GM12878 (cell line): Measurements from ENCODE around the gene COMMD7. TPM values are rescaled to one million over a fixed set of nuclear protein-coding genes. Genes with fewer than 3 reads are reported as not detected.

Experiments
- ATAC-seq: fragments of 200-7000 bp; cut with Tn5 transposase; 3 replicates; pipeline ENCODE4 v1.9.1; 2020; ENCODE audit warnings: mild to moderate bottlenecking, moderate library complexity
- BruUV-seq: library from RNA; stranded (reverse); fragments of 400-500 nt; replicated peaks from 2 replicates; lab custom pipeline; 2021; lab: Mats Ljungman, UMichigan
- CTCF ChIA-PET: fragments of 300-600 bp; sonication (Branson Sonifier 250); formaldehyde crosslinking; extraction: SDS; loops from one replicate; lab custom pipeline; 2021; ENCODE audit warnings: inconsistent platforms; lab: Yijun Ruan, JAX
- POLR2A ChIA-PET: fragments of 350-600 bp; formaldehyde crosslinking; extraction: SDS; loops from one replicate; lab custom pipeline; 2021; ENCODE audit warnings: inconsistent platforms; lab: Charles Lee
- RAD21 ChIA-PET: fragments of 300-600 bp; sonication (Branson Sonifier 250); formaldehyde crosslinking; loops from one replicate; lab custom pipeline; 2023; ENCODE audit warnings: antibody characterized with exemption; ENCODE audit not compliant: unreplicated experiment; lab: Charles Lee
- SMC1A ChIA-PET: fragments of 300-600 bp; sonication (Branson Sonifier 250); formaldehyde crosslinking; loops from one replicate; lab custom pipeline; 2023; ENCODE audit not compliant: unreplicated experiment, uncharacterized antibody; lab: Charles Lee
- DNase-seq: peaks from one replicate; pipeline ENCODE4 v3.0.0-alpha.2; 2011; ENCODE audit warnings: low read depth, low spot score
- FAIRE-seq: peaks from 3 replicates; lab custom pipeline; 2011; peaks lifted over from hg19 to GRCh38; lab: Jason Lieb, UNC
- H2AFZ ChIP-seq: 2 replicates; pipeline ENCODE4 v1.6.0; 2011; ENCODE audit warnings: low read depth, low read length, control low read depth; ENCODE audit not compliant: control insufficient read depth
- H3K27ac ChIP-seq: 2 replicates; pipeline ENCODE4 v1.5.1; 2011; ENCODE audit warnings: control low read depth; ENCODE audit not compliant: control insufficient read depth, insufficient read depth
- H3K27me3 ChIP-seq, 2 experiments: replicated peaks in 1 of 2; 2 replicates each; pipeline versions ENCODE4 v1.6.0 to v1.6.1; 2011; ENCODE audit warnings: low read length in 1 of 2; ENCODE audit not compliant: control insufficient read depth in 2 of 2, insufficient read depth in 2 of 2
- H3K36me3 ChIP-seq, 2 experiments: 2 replicates each; pipeline ENCODE4 v1.5.1; 2011; ENCODE audit warnings: low read length in 1 of 2; ENCODE audit not compliant: control insufficient read depth in 2 of 2, insufficient read depth in 2 of 2
- H3K4me1 ChIP-seq: 2 replicates; pipeline ENCODE4 v1.6.1; 2011; ENCODE audit warnings: mild to moderate bottlenecking, low read length, moderate library complexity, mixed read lengths; ENCODE audit not compliant: control insufficient read depth, insufficient read depth
- H3K4me2 ChIP-seq: 2 replicates; pipeline ENCODE4 v1.6.0; 2011; ENCODE audit warnings: control low read depth; ENCODE audit not compliant: control insufficient read depth, insufficient read depth
- H3K4me3 ChIP-seq: fragments of 200-600 bp; sonication (generic); 2 replicates; pipeline ENCODE4 v1.5.1; 2016
- H3K79me2 ChIP-seq: 2 replicates; pipeline ENCODE4 v1.6.0; 2011; ENCODE audit warnings: low read length; ENCODE audit not compliant: control insufficient read depth, insufficient read depth
- H3K9ac ChIP-seq: 2 replicates; pipeline ENCODE4 v1.8.0; 2011; ENCODE audit warnings: low read length, control low read depth, mixed read lengths; ENCODE audit not compliant: control insufficient read depth, insufficient read depth
- H3K9me3 ChIP-seq: replicated peaks from 3 replicates; pipeline ENCODE4 v1.5.1; 2011; ENCODE audit warnings: mild to moderate bottlenecking, low read length; ENCODE audit not compliant: control insufficient read depth, insufficient read depth
- H4K20me1 ChIP-seq: 2 replicates; pipeline ENCODE4 v1.6.0; 2011; ENCODE audit not compliant: control insufficient read depth, insufficient read depth
- ATF3 ChIP-seq: IDR thresholded peaks from 2 replicates; pipeline ENCODE4 v1.6.1; 2011; ENCODE audit warnings: low read depth, mild to moderate bottlenecking, low read length, moderate library complexity, borderline replicate concordance; ENCODE audit errors: extremely low read depth
- EP300 ChIP-seq, 2 experiments: fragments of 150-350 bp in 1 of 2; IDR thresholded peaks; 2 replicates each; pipeline ENCODE4 v1.6.1; 2011 to 2012; ENCODE audit warnings: low read depth in 2 of 2, low read length in 2 of 2, borderline replicate concordance in 1 of 2, improper control_type of control experiment in 1 of 2, inconsistent platforms in 1 of 2; ENCODE audit not compliant: control insufficient read depth in 1 of 2
- HDAC2 ChIP-seq: fragments of 200-600 bp; sonication (generic); IDR thresholded peaks from 2 replicates; pipeline ENCODE4 v1.6.1; 2017
- IKZF2 ChIP-seq, 2 experiments: fragments of 450-650 bp; IDR thresholded peaks; 2 replicates each; pipeline ENCODE4 v1.6.1; 2017; ENCODE audit warnings: mild to moderate bottlenecking in 2 of 2, moderate library complexity in 2 of 2
- SMAD5 ChIP-seq: IDR thresholded peaks from 2 replicates; pipeline ENCODE4 v1.6.1; 2016; ENCODE audit warnings: antibody characterized with exemption, low read depth
- WGBS: methylation state at CpG from one replicate; pipeline ENCODE4 v1.1.6; 2016; ENCODE audit warnings: low lambda C conversion rate; ENCODE audit not compliant: insufficient replicate concordance, insufficient coverage; ENCODE audit errors: missing lambda C conversion rate; 5-methylcytosine and 5-hydroxymethylcytosine counted together
- in situ Hi-C: fragments of 300-500 bp; cut with MboI; formaldehyde crosslinking; loops from 9 replicates; pipeline ENCODE4 v1.14.3; 2018; ENCODE audit warnings: mixed read lengths
- intact Hi-C: fragments of 100-400 bp; cut with micrococcal nuclease; formaldehyde crosslinking; loops from one replicate; pipeline ENCODE4 v1.14.2; 2022; ENCODE audit not compliant: unreplicated experiment
- polyA plus RNA-seq, 11 experiments: library from polyadenylated mRNA; depleted of rRNA in 4 of 11; unstranded in 6 of 11; stranded (reverse) in 5 of 11; fragments of >200 nt; fragmentation: Nextera tagmentation in 4 of 11; fragmentation: Illumina TruSeq in 1 of 11; extraction: Ambion mirVana in 4 of 11; extraction: Trizol in 1 of 11; gene quantifications; 1 replicate in 1 of 11; 2 replicates in 10 of 11; pipeline versions ENCODE4 v1.2.1 to v1.2.3, GENCODE V29; 2011 to 2016; ENCODE audit warnings: inconsistent platforms in 2 of 11, missing spikeins in 2 of 11, low read depth in 1 of 11
- total RNA-seq, 4 experiments: library from RNA; depleted of rRNA in 3 of 4; stranded (reverse); fragments of >200 nt in 3 of 4; fragmentation: Illumina TruSeq in 1 of 4; extraction: Trizol in 1 of 4; gene quantifications; 2 replicates each; pipeline versions ENCODE4 v1.2.1 to v1.2.3, GENCODE V29; 2013 to 2021
- TF ChIP-seq, protein P1 (sequence below): fragments of 450-650 bp; IDR thresholded peaks from 2 replicates; pipeline ENCODE4 v1.6.1; 2017; ENCODE audit warnings: mild to moderate bottlenecking

COMMD7 gene
- total and polyA plus RNA-seq, 10 of the 15 experiments (the other 5 are each of a cell fraction or from before 2014, with no cell fraction given) = 9.1 to 61.0 (median 27.7) TPM

DNA sequence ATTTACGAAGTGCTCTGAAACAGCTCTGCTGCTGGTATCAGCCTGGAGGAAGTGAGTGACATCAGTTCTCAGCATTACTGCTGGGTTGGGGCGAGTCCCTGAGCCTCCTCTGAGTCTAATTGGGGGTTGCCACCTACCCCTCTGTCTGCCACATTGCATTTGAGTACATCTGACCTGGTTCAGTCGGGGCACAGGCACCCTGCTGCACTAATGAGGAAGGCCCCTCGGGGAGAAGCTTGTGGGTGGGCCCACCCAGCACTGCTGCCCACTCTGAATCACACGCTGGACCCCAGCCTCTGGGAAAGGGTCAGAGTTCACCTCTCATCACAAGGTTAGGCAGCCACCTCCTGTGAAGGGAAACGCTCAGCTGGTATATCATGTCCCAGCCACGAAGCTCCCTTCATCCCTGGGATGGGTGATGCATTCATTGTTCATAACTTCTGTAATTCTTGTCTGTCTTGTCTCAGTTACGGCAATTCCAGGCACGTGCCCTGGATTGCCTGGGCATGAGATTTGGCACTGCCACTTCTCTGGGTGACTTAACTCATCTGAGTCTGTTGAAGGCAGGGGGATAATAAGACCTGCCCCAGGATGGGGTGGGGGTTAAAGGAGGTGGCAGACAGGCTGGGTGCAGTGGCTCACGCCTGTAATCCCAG is 32.2 kb upstream of the COMMD7 start:
- Histone ChIP-seq H3K9ac (no peak overlapping the region), H3K27ac (no peak overlapping the region)
- no peak for DNase-seq
- in situ Hi-C loops = loop anchor here (5.0 kb wide), 1 partner anchor 103 kb away; the partner anchor contains the start of gene C20orf203
- BruUV-seq = no TSS peak
- TF ChIP-seq HDAC2 (no peak), IKZF2 (IDR thresholded peaks at IDR 0.05) (no peak), EP300 (IDR thresholded peaks at IDR 0.05; ENCODE audit: borderline replicate concordance in 1 of 2, control insufficient read depth in 1 of 2, low read depth in 2 of 2, low read length in 2 of 2) (no peak), SMAD5 (no peak), ATF3 (no peak)
- TF ChIP-seq, protein P1, sequence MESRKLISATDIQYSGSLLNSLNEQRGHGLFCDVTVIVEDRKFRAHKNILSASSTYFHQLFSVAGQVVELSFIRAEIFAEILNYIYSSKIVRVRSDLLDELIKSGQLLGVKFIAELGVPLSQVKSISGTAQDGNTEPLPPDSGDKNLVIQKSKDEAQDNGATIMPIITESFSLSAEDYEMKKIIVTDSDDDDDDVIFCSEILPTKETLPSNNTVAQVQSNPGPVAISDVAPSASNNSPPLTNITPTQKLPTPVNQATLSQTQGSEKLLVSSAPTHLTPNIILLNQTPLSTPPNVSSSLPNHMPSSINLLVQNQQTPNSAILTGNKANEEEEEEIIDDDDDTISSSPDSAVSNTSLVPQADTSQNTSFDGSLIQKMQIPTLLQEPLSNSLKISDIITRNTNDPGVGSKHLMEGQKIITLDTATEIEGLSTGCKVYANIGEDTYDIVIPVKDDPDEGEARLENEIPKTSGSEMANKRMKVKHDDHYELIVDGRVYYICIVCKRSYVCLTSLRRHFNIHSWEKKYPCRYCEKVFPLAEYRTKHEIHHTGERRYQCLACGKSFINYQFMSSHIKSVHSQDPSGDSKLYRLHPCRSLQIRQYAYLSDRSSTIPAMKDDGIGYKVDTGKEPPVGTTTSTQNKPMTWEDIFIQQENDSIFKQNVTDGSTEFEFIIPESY = no peak
- TF ChIP-seq, all 136 proteins: peak for 0
- Histone ChIP-seq H4K20me1 (no peaks in the 10 kb centered on the region), H2AFZ (no peak overlapping the region), H3K79me2 (no peaks in the 10 kb centered on the region), H3K9me3 (no peaks in the 10 kb centered on the region), H3K27me3 (no peaks in the 10 kb centered on the region), H3K4me1 (peaks cover 9% of the 10 kb centered on the region), H3K36me3 (no peaks in the 10 kb centered on the region), H3K4me2 (no peak overlapping the region), H3K4me3 (no peak overlapping the region)
- SMC1A ChIA-PET = interaction anchor here (5.0 kb wide), 1 partner anchor 101 kb away, joined by 107 read pairs; the partner anchor contains the start of gene C20orf203
- intact Hi-C loops = loop anchor here (5.0 kb wide), 1 partner anchor 253 kb away; no protein-coding TSS in a partner anchor
- FAIRE-seq = no peak
- RAD21 ChIA-PET = interaction anchor here (4.7 kb wide), 1 partner anchor 102 kb away, joined by 138 read pairs; the partner anchor contains the start of gene C20orf203
- 37% methylated on average over 10 of the region's 10 CpGs for WGBS
- POLR2A ChIA-PET = no interaction called here
- CTCF ChIA-PET = interaction anchor here (0.6 to 7.3 kb wide), 5 partner anchors 14 to 485 kb away, joined by 3 to 295 read pairs (median 4); partner anchors contain the start of genes C20orf203 and COMMD7
- ATAC-seq = no peak
